NCI-H187 treated with DMSO at 0.1 percent for 48 hours (cell line): ENCODE measurements around the gene GPR84.
A peak's percentile ranks its signal among the peaks of the same experiment; 100 is the strongest.

Experiments used
- DNase-seq: peaks from one replicate; lab custom pipeline; 2025; lab: John Stamatoyannopoulos, UW

The GPR84 gene

GRCh38 chr12:54374562-54375258, 10.4 kb upstream of the GPR84 start:
- DNase-seq: no peak

GRCh38 chr12:54373649-54374561, 9.6 kb upstream of the GPR84 start:
- no peak for DNase-seq

- no peak for DNase-seq
These were observed 8.0 kb upstream of the GPR84 start for GRCh38 chr12:54372113-54372806.

GRCh38 chr12:54371328-54372112, 7.2 kb upstream of the GPR84 start:
- DNase-seq: no peak

GRCh38 chr12:54370171-54370730, 6.0 kb upstream of the GPR84 start:
- no peak for DNase-seq

- DNase-seq: no peak
These were observed 5.4 kb upstream of the GPR84 start for GRCh38 chr12:54369597-54370131.

GRCh38 chr12:54368709-54369596, 4.7 kb upstream of the GPR84 start:
- peak; percentile 67 for DNase-seq

- no peak for DNase-seq
These were observed 3.9 kb upstream of the GPR84 start for GRCh38 chr12:54368025-54368708.

- no peak for DNase-seq
These were observed 668 bp downstream of the GPR84 start for GRCh38 chr12:54363618-54364017.

GRCh38 chr12:54363047-54363446, 1.2 kb downstream of the GPR84 start:
- DNase-seq: no peak

GRCh38 chr12:54360717-54361456, 3.4 kb downstream of the GPR84 start:
- peak; percentile 58 for DNase-seq

GRCh38 chr12:54359762-54360351, 4.4 kb downstream of the GPR84 start:
- DNase-seq: no peak

GRCh38 chr12:54358945-54359761, 5.1 kb downstream of the GPR84 start:
- DNase-seq: peak; percentile 97

- DNase-seq: peak; percentile 38
These were observed 5.9 kb downstream of the GPR84 start for GRCh38 chr12:54358191-54358944.

GRCh38 chr12:54357506-54358190, 6.6 kb downstream of the GPR84 start:
- no peak for DNase-seq

- DNase-seq: peak; percentile 31
These were observed 7.3 kb downstream of the GPR84 start for GRCh38 chr12:54356951-54357356.
